GM18507 (cell line): ENCODE measurements around the gene PLEKHG2.

Experiments used
- DNase-seq: peaks from one replicate; pipeline ENCODE4 v3.0.0; 2011; ENCODE audit warnings: low read depth; ENCODE audit not compliant: insufficient read length; ENCODE audit errors: extremely low spot score
- FAIRE-seq: peaks from 2 replicates; lab custom pipeline; 2011; peaks lifted over from hg19 to GRCh38; lab: Jason Lieb, UNC

Gene PLEKHG2

GRCh38 chr19:39416152-39417120 is 4.0 kb downstream of the PLEKHG2 start:
- DNase-seq (no peak), FAIRE-seq (no peak)

DNA sequence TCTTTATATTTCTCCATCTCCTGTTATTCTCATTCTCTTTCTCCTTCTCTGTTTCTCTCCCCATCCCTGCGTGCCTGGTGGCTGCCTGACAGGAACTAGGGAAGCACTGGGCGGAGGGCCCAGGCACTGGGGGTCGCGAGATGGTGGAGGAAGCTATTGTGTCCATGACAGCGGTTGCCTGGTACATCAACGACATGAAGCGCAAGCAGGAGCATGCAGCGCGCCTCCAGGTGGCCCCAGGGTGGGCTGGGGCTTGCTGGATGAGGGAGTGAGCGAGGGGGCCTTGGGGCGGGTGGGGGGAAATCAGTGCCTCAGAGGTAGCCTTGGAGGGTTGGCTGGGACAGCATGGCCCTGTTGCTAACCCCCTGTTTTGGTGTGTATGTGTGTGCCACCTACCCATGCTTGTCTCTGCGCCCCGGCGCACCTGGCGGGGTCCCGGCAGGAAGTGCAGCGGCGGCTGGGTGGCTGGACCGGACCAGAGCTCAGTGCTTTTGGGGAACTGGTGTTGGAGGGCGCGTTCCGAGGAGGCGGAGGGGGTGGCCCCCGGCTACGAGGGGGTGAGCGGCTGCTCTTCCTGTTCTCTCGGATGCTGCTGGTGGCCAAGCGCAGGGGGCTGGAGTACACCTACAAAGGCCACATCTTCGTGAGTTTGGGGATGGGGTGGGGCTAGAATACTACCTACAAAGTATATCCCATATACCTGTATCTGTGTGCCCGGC is 5.2 kb downstream of the PLEKHG2 start:
- FAIRE-seq: no peak

DNA sequence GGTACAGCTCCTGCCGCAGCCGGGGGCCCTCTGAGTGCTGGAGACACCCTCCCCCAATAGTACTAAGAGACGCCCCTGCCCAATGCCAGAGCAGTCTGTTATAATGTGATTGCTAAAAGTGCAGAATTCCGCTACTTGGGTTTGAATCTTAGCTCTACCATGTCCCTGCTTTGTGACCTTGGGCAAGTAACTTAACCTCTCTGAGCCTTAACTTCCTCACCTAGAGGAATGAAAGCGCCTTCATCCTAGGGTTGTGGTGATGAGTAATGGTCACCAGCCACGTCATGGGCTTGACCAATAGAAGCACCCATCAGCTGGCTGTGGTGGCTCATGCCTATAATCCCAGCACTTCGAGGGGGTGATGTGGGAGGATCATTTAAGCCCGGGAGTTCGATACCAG is 6.5 kb downstream of the PLEKHG2 start:
- DNase-seq: no peak
- FAIRE-seq: no peak

More for the DNA sequence above, 5.2 kb downstream of the PLEKHG2 start:
- no peak for DNase-seq

GRCh38 chr19:39420769-39421168 is 8.3 kb downstream of the PLEKHG2 start:
- FAIRE-seq (no peak), DNase-seq (no peak)

DNA sequence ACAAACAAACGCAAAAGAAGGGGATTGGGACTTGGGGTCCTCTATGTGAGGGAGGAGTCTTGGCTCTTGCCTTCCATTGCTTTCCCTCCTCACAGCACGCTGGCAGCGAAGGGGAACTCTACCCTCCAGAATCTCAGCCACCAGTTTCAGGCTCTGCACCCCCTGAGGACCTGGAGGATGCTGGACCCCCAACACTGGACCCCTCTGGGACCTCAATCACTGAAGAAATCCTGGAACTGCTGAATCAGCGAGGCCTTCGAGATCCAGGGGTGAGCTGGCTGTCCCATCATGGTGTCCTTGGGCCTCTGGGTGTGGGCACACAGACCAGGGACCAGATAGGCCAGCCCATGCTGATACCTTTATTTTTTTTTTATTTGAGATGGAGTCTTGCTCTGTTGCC is 9.6 kb downstream of the PLEKHG2 start:
- FAIRE-seq (no peak), DNase-seq (no peak)

DNA sequence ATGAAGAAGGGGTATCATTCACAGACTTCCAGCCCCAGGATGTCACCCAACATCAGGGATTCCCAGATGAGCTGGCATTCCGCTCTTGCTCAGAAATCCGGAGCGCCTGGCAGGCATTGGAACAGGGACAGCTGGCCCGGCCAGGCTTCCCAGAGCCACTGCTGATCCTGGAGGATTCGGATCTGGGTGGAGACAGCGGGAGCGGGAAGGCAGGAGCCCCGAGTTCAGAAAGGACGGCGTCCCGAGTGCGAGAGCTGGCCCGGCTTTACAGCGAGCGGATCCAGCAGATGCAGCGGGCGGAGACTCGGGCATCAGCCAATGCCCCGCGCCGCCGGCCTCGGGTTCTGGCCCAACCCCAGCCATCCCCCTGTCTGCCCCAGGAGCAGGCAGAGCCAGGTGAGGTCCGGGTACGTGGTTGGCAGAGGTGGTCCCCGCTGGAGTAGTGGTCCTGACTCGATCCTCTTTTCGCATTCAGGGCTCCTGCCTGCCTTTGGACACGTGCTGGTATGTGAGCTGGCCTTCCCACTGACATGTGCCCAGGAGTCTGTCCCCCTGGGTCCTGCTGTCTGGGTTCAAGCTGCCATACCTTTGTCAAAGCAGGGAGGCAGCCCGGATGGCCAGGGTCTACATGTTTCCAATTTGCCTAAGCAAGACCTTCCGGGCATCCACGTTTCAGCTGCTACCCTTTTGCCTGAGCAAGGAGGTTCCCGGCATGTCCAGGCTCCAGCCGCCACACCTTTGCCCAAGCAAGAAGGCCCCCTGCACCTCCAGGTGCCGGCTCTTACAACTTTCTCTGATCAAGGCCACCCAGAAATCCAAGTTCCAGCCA is 11.0 kb downstream of the PLEKHG2 start:
- no peak for FAIRE-seq
- DNase-seq: no peak

GRCh38 chr19:39424934-39425333 is 12.5 kb downstream of the PLEKHG2 start:
- DNase-seq (no peak), FAIRE-seq (no peak)

- FAIRE-seq: no peak
- DNase-seq: no peak
Observed at GRCh38 chr19:39425744-39426143, 13.3 kb downstream of the PLEKHG2 start.

DNA sequence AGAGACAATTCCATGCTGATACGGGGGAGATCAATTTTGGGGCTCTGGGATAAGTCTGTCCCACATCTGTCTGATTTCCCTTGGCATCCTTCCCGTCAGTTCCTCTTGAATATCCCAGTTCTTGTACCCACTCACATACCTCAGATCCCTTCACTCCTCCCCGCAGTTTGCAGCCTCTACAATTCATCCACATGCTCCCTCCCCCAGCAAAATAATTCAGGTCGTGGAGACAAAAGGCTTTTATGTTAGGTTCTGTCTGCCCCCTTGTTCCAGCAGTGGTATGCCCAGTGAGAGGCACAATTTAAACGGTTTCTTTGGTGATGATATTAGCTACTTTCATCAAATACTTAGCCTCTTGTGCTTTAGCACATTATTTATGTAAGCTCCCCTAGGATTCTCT is 13.7 kb downstream of the PLEKHG2 start:
- DNase-seq (no peak), FAIRE-seq (no peak)

DNA sequence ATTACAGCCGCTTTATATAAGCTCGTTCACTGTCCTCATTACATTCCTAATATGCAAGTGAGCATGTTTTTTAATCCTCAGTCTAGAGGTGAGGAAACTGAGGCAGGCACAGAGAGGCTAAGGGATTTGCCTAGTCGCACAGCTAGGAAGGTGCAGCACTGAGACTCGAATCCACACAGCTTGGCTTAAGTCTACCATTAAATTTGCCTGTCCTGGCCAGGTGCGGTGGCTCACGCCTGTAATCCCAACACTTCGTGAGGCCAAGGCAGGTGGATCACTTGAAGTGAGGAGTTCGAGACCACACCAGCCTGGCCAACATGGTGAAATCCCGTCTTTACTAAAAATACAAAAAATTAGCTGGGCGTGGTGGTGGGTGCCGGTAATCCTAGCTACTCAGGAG is 15.2 kb downstream of the PLEKHG2 start:
- FAIRE-seq (no peak), DNase-seq (no peak)

GRCh38 chr19:39428283-39429112 is 16.0 kb downstream of the PLEKHG2 start:
- FAIRE-seq (no peak), DNase-seq (no peak)

DNA sequence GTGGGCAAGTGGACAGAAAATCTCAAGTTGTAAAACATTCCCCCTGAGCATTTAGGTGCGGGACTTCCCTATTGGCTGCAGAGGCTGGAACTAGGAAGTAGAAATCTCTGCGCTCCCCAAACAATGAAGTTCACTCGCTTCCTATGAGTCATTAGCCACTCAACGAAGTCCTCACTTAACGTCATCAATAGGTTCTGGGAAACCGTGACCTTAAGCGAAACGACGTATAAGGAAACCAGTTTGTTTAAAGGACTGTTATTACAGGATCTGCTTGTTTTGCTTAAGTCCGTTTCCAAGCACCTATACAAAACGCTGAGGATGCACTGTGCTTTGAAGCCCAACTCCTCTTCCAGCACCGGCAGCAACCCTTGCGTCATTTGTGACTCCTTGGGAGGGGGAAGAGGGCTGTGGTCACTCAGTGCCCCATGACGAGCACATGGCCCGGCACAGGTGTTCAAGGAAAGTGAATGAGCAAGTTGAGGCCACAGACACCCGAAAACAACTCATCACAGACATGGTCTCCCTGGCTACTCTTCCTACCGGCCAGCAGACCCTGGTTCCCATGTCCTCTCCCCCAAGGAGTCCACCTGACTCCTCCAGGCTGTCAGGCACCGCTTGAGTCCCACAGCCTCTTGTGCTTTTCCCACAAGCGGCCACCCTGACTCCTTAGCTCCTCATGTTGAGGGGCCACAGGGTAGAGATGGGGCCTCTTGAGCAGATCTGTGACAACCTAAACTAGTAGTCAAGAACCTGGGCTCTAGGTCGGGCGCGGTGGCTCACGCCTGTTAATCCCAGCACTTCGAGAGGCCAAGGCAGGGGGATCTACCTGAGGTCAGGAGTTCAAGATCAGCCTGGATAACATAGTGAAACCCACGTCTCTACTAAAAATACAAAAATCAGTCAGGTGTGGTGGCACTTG is 18.5 kb downstream of the PLEKHG2 start:
- DNase-seq (no peak), FAIRE-seq (peak; percentile 64)

DNA sequence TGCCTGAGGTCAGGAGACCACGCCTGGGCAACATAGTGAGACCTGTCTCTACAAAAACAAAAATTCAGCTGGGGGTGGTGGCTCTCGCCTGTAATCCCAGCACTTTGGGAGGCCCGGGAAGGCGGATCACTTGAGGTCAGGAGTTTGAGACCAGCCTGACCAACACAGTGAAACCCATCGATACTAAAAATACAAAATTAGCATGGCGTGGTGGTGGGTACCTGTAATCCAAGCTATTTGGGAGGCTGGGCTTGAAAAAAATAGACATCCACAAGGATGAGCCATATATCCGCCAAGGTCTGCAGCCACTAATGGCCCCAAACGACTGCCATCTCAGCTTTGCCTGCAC is 20.2 kb downstream of the PLEKHG2 start:
- FAIRE-seq (no peak), DNase-seq (no peak)

DNA sequence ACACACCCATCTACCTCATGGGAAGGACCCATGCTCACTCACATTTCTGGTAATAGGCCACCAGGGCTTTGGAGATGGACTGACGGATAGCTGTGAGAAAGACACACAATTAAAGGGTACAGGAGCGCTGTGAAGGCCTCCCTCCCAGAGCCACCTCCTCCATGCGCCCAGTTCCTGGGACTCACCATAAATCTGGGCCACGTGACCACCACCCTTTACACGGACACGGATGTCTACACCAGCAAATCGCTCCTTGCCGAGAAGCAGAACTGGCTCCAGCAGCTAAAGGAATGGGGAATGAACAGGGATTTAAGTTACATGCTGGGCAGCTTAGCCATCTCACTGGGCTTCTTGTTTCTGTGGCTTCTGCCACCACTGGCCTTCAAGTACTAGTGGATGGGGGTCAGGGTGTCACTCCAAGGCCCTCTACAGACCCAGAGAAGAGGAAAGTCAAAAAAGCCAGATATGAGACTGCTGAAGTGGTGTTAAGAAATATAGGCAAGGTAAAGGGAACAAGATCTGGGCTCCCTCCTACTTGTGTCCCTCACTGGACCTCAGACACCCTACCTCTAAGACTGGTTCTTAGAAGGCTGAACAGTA is 21.1 kb downstream of the PLEKHG2 start:
- no peak for DNase-seq
- FAIRE-seq: no peak

- no peak for FAIRE-seq
- DNase-seq: no peak
Observed at GRCh38 chr19:39434123-39435076, 21.9 kb downstream of the PLEKHG2 start.

DNA sequence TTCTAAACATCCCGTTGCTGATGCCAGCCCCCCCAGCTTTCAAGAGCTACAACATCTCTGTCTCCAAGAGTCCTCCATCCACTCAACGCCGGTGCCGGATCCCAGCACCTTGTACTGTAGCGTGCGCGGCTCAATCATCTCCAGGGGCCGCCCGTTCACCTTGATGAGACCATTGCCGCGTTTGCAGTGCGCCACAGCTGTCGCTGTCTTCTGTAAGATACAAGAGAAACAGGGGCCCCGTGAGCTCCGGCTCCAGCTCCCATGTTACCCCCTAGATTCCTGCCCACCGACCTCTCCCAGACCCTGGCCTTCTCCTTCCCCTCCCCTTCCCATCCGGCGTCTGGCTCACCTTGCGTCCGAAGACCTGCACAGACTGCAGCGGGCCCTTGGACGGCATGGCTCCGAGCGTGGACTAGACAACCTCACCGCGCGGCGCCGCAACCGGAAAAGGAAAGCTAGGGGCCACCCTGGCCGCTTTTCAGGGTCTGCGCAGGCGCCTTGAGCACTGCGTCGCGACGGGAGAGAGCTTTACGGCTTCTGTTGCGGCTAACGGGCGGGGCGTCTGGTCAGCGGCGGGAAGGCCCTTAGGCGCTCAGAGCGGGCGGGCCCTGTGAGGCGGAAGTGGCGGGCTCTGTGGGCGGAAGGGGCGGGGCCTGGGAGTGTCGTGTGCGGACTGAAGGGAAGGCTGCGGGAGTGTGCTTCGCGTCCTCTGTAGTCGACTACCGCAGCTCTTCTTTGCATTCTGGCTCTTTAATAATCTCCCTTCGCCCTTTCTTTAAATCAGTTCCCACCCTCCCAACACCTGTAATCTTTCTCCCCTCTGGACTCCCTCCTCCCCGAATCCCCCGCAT is 23.3 kb downstream of the PLEKHG2 start, which contains the start of gene RPS16:
Gene RPS16 (minus strand): TSS at position 451 of the 851 bp plus-strand sequence. CDS start 54 bp downstream, at position 397.
- DNase-seq (peak; percentile 90), FAIRE-seq (peak; percentile 95)
